Effector CD8-positive, alpha-beta T cell (primary cell): ENCODE data around the gene NUP214.
A peak's percentile ranks its signal among the peaks of the same experiment; 100 is the strongest.
"Not testable (repeated sequence)": the region's sequence is repeated elsewhere in the genome, so short reads cannot be mapped to it uniquely, and the experiment has no call there.

Experiments used
- DNase-seq: peaks from one replicate; lab custom pipeline; 2025; lab: John Stamatoyannopoulos, UW

The NUP214 gene

GRCh38 chr9:131233995-131234394 lies 108.6 kb downstream of the NUP214 start:
- DNase-seq = no peak

- no peak for DNase-seq
These were observed 109.6 kb downstream of the NUP214 start for GRCh38 chr9:131234799-131235479.

GRCh38 chr9:131235480-131235851 lies 110.1 kb downstream of the NUP214 start:
- DNase-seq = no peak

- no peak for DNase-seq
These were observed 110.8 kb downstream of the NUP214 start for GRCh38 chr9:131236161-131236560.

- DNase-seq = no peak
These were observed 111.4 kb downstream of the NUP214 start for GRCh38 chr9:131236761-131237160.

- no peak for DNase-seq
These were observed 111.9 kb downstream of the NUP214 start for GRCh38 chr9:131237291-131237690.

- peak; percentile 56 for DNase-seq
These were observed 112.6 kb downstream of the NUP214 start for GRCh38 chr9:131237931-131238401.

- no peak for DNase-seq
These were observed 113.1 kb downstream of the NUP214 start for GRCh38 chr9:131238402-131239021.

- no peak for DNase-seq
These were observed 114.0 kb downstream of the NUP214 start for GRCh38 chr9:131239161-131239975.

GRCh38 chr9:131240047-131240921 lies 114.9 kb downstream of the NUP214 start:
- no peak for DNase-seq

GRCh38 chr9:131244331-131244730 lies 118.9 kb downstream of the NUP214 start:
- not testable (repeated sequence) for DNase-seq

- no peak for DNase-seq
These were observed 121.2 kb downstream of the NUP214 start for GRCh38 chr9:131246618-131247017.

- DNase-seq = no peak
These were observed 126.7 kb downstream of the NUP214 start for GRCh38 chr9:131252120-131252519.

GRCh38 chr9:131253891-131254491 lies 128.6 kb downstream of the NUP214 start:
- DNase-seq = no peak

- no peak for DNase-seq
These were observed 129.2 kb downstream of the NUP214 start for GRCh38 chr9:131254626-131255025.

GRCh38 chr9:131255676-131256197 lies 130.4 kb downstream of the NUP214 start:
- no peak for DNase-seq

- no peak for DNase-seq
These were observed 132.1 kb downstream of the NUP214 start for GRCh38 chr9:131257266-131258025.

- DNase-seq = no peak
These were observed 132.8 kb downstream of the NUP214 start for GRCh38 chr9:131258186-131258585.

- DNase-seq = no peak
These were observed 133.5 kb downstream of the NUP214 start for GRCh38 chr9:131258698-131259431.
